ENCODE results near the gene CRB3.

DNA sequence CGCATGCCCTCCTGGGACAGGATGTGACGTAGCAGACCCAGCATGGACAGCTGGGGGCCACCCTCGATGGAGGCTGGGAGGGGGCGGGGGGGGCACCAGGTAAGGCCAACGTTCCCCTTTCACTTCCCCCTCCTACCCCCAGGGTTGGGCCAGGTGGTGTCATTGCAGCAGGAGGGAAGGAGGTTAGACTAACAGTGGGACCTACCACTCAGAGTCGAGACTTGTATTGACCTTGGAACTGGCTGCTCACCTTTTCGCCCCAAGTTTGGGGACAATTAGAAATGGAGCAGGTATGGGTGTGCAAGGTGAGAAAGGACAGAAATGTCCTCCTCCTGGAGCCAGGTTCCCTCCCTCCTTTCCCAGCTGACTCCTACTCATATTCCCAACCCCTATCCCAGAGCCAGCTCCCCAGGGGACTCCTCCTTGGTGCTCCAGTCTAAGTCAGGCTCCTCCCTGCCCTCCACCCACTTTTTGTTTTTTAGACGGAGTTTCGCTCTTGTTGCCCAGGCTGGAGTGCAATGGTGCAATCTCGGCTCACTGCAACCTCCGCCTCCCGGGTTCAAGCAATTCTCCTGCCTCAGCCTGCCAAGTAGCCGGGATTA is 21.9 kb upstream of the CRB3 start:
- TF ChIP-seq FOSL1 (IDR thresholded peaks at IDR 0.05; ENCODE audit: insufficient read depth, low read depth, low read length) = no peak
- no peak for TF ChIP-seq JUND (IDR thresholded peaks at IDR 0.05; ENCODE audit: low read length)
- no peak for TF ChIP-seq EZH2 (IDR thresholded peaks at IDR 0.05; ENCODE audit: low read depth, low read length, severe bottlenecking)
- TF ChIP-seq TEAD4 (IDR thresholded peaks at IDR 0.05; ENCODE audit: low read depth, low read length) = no peak
- TF ChIP-seq MAFK (IDR thresholded peaks at IDR 0.05; ENCODE audit: low read depth, low read length) = no peak
- no peak for TF ChIP-seq POLR2A (IDR thresholded peaks at IDR 0.05; ENCODE audit: control extremely low read depth in 1 of 2, low read depth in 2 of 2, low read length in 2 of 2)
- no peak for TF ChIP-seq SP1 (IDR thresholded peaks at IDR 0.05; ENCODE audit: low read depth, low read length)
- TF ChIP-seq, protein P1, sequence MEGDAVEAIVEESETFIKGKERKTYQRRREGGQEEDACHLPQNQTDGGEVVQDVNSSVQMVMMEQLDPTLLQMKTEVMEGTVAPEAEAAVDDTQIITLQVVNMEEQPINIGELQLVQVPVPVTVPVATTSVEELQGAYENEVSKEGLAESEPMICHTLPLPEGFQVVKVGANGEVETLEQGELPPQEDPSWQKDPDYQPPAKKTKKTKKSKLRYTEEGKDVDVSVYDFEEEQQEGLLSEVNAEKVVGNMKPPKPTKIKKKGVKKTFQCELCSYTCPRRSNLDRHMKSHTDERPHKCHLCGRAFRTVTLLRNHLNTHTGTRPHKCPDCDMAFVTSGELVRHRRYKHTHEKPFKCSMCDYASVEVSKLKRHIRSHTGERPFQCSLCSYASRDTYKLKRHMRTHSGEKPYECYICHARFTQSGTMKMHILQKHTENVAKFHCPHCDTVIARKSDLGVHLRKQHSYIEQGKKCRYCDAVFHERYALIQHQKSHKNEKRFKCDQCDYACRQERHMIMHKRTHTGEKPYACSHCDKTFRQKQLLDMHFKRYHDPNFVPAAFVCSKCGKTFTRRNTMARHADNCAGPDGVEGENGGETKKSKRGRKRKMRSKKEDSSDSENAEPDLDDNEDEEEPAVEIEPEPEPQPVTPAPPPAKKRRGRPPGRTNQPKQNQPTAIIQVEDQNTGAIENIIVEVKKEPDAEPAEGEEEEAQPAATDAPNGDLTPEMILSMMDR (IDR thresholded peaks at IDR 0.05; ENCODE audit: control extremely low read depth in 1 of 3, insufficient read depth in 1 of 3, low read depth in 1 of 3, low read length in 3 of 3) = no peak

Data from H1 (cell line).